HepG2 (cell line): ENCODE measurements around the gene RHBDD2. TPM values are rescaled to one million over a fixed set of nuclear protein-coding genes. Genes with fewer than 3 reads are reported as not detected.

Experiments used
- BRF2 ChIP-seq: sonication (generic); formaldehyde crosslinking; IDR thresholded peaks from 2 replicates; pipeline ENCODE4 v1.8.1; 2022; ENCODE audit warnings: mild to moderate bottlenecking, missing genetic modification reagents
- CREB3 ChIP-seq: sonication (generic); formaldehyde crosslinking; IDR thresholded peaks from 2 replicates; pipeline ENCODE4 v1.5.0; 2020; ENCODE audit warnings: missing genetic modification reagents
- KLF15 ChIP-seq: sonication (generic); formaldehyde crosslinking; IDR thresholded peaks from 2 replicates; pipeline ENCODE4 v1.8.1; 2023; ENCODE audit warnings: borderline replicate concordance, mild to moderate bottlenecking, inconsistent platforms, missing genetic modification reagents, mixed read lengths
- NCOA5 ChIP-seq: sonication (generic); formaldehyde crosslinking; IDR thresholded peaks from 2 replicates; pipeline ENCODE4 v1.4.0; 2020; ENCODE audit warnings: missing genetic modification reagents
- NCOR1 ChIP-seq: fragments of 200-600 bp; sonication (generic); IDR thresholded peaks from 2 replicates; pipeline ENCODE4 v1.7.0; 2017; ENCODE audit warnings: antibody characterized with exemption, low read length, borderline replicate concordance
- NFRKB ChIP-seq: fragments of 450-650 bp; IDR thresholded peaks from 2 replicates; pipeline ENCODE4 v1.6.1; 2017
- ONECUT2 ChIP-seq: sonication (generic); formaldehyde crosslinking; IDR thresholded peaks from 2 replicates; pipeline ENCODE4 v1.4.0; 2020; ENCODE audit warnings: missing genetic modification reagents
- PRPF4 ChIP-seq: fragments of 200-400 bp; formaldehyde crosslinking; IDR thresholded peaks from 2 replicates; pipeline ENCODE4 v1.6.1; 2016; ENCODE audit warnings: low read length, low read depth; ENCODE audit not compliant: poor library complexity, severe bottlenecking
- SP2 ChIP-seq: sonication (generic); formaldehyde crosslinking; IDR thresholded peaks from 2 replicates; pipeline ENCODE4 v1.5.1; 2020; ENCODE audit warnings: mild to moderate bottlenecking, missing genetic modification reagents
- XRCC5 ChIP-seq: fragments of 200-400 bp; formaldehyde crosslinking; optimal IDR thresholded peaks from 2 replicates; pipeline ENCODE3; 2017; ENCODE audit warnings: mild to moderate bottlenecking, low read length
- ZHX2 ChIP-seq, 2 experiments: sonication (generic) in 1 of 2; formaldehyde crosslinking in 1 of 2; IDR thresholded peaks; 2 replicates each; pipeline versions ENCODE4 v1.6.1 to v1.9.0; 2014 to 2022; ENCODE audit warnings: antibody characterized with exemption in 1 of 2, borderline replicate concordance in 1 of 2, inconsistent platforms in 1 of 2, low read depth in 1 of 2, missing genetic modification reagents in 1 of 2
- ZNF281 ChIP-seq: sonication (generic); formaldehyde crosslinking; IDR thresholded peaks from 2 replicates; pipeline ENCODE4 v1.4.0; 2020; ENCODE audit warnings: missing genetic modification reagents, borderline replicate concordance
- ZNF414 ChIP-seq: sonication (generic); formaldehyde crosslinking; IDR thresholded peaks from 2 replicates; pipeline ENCODE4 v1.5.0; 2020; ENCODE audit warnings: missing genetic modification reagents
- ZNF773 ChIP-seq: sonication (generic); formaldehyde crosslinking; IDR thresholded peaks from 2 replicates; pipeline ENCODE4 v1.4.0; 2020; ENCODE audit warnings: missing genetic modification reagents, borderline replicate concordance
- polyA plus RNA-seq, 8 experiments: library from polyadenylated mRNA; depleted of rRNA in 3 of 8; stranded (reverse) in 7 of 8; unstranded in 1 of 8; fragments of >200 nt; fragmentation: Illumina TruSeq in 4 of 8; extraction: Trizol in 4 of 8; gene quantifications; 2 replicates each; pipeline versions ENCODE4 v1.2.1 to v1.2.3, GENCODE V29; 2011 to 2016; ENCODE audit warnings: low read depth in 4 of 8, missing spikeins in 1 of 8, mixed read lengths in 1 of 8; ENCODE audit not compliant: insufficient read depth in 1 of 8
- total RNA-seq, 5 experiments: library from RNA; depleted of rRNA; stranded (reverse); fragments of >200 nt; fragmentation: Illumina TruSeq; extraction: Trizol; gene quantifications; 2 replicates each; pipeline ENCODE4 v1.2.3, GENCODE V29; 2016; ENCODE audit warnings: low read depth in 1 of 5

The RHBDD2 gene
- total and polyA plus RNA-seq, 2 of the 13 experiments (the other 11 are each of a cell fraction or from before 2014, with no cell fraction given) = 23.1 to 26.4 TPM

- TF ChIP-seq PRPF4 = no peak
- TF ChIP-seq KLF15 (CRISPR knock-in tag) = no peak
- peak; percentile 81 for TF ChIP-seq XRCC5
- no peak for TF ChIP-seq ONECUT2 (CRISPR knock-in tag)
- no peak for TF ChIP-seq CREB3 (CRISPR knock-in tag)
- TF ChIP-seq ZNF414 (CRISPR knock-in tag) = peak; percentile 60; the same call in 1 of the 2 replicates
- no peak for TF ChIP-seq BRF2 (CRISPR knock-in tag)
- 0 out of 2 replicates have a peak, but pooled peaks have one; percentile 9 for TF ChIP-seq NFRKB
- TF ChIP-seq SP2 (CRISPR knock-in tag) = no peak
- TF ChIP-seq ZHX2 (IDR thresholded peaks at IDR 0.05; ENCODE audit: low read depth) = peak; percentile 62; the same call in 1 of the 2 replicates
- no peak for TF ChIP-seq ZHX2 (CRISPR knock-in tag; IDR thresholded peaks at IDR 0.05; ENCODE audit: borderline replicate concordance)
- no peak for TF ChIP-seq ZNF773 (CRISPR knock-in tag)
- TF ChIP-seq NCOR1 = peak; percentile 91; the same call in 1 of the 2 replicates
- no peak for TF ChIP-seq NCOA5
- TF ChIP-seq ZNF281 = peak; percentile 43; the same call in 1 of the 2 replicates
Measured at GRCh38 chr7:75905785-75906604, 27.2 kb downstream of the RHBDD2 start (continued).
